GM19372 (cell line): ENCODE results near the gene SEC11A.
"Not testable (repeated sequence)": the region's sequence is repeated elsewhere in the genome, so short reads cannot be mapped to it uniquely, and the experiment has no call there.

ENCODE experiments used
- ATAC-seq: cut with Tn5 transposase; IDR thresholded peaks from one replicate; pipeline ENCODE4 v1.9.1; 2021; ENCODE audit warnings: mild to moderate bottlenecking, low read depth, moderate library complexity; ENCODE audit not compliant: unreplicated experiment

The SEC11A gene

GRCh38 chr15:84716036-84716732, at the start of gene SEC11A:
Gene SEC11A, minus strand, starts transcription at chr15:84716139. Its CDS starts 64 bp downstream, at chr15:84716075.
- ATAC-seq = peak; percentile 91

DNA sequence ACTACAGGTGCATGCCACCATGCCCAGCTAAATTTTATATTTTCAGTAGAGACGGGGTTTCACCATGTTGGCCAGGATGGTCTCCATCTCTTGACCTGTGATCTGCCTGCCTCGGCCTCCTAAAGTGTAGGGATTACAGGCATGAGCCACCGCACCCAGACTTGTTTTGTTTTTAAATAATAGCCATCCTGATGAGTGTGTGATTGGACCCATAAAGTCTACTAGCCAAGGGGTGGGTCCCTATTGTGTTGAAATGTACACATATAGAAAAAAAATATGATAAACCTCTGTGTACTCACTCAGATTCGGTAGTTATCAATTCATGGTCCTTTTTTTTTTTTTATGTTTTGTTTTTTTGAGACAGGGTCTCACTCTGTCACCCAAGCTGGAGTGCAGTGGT, 49.7 kb upstream of the SEC11A start:
- ATAC-seq = no peak

DNA sequence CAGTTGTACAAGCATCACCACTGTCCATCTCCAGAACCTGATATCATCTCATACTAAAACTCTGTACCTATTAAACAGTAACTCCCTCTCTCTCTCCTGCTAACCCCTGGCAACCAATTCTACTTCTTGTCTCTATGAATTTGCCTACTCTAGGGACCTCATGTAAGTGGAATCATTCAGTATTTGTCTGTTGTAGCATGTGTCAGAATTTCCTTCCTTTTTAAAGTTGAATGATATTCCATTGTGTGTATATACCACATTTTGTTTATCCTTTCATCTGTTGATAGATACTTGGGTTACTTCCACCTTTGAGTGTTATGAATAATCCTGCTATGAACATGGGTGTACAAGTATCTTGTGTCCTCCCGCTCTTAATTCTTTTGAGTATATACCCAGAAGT, 49.0 kb upstream of the SEC11A start:
- no peak for ATAC-seq

DNA sequence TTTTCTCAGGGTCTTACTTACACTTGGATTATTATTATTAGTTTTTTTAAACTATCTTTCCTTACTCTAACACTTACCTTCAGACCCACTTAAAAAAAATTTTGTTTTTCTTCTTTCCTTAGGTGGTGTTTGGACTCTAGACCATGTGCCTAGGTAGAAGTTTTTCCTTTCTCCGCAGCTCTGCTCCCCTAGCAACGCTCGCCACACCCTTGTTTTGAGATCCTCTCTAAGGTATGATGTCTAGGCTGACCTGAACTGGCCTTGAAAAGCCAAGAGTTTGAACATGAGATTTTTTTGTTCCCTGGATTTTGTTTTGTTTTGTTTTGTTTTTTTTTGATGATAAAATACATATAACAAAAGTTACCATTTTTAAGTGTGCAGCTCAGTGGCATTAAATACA, 48.6 kb upstream of the SEC11A start:
- no peak for ATAC-seq

GRCh38 chr15:84762840-84763572, 47.1 kb upstream of the SEC11A start:
- ATAC-seq = no peak

- ATAC-seq = no peak
Observed at GRCh38 chr15:84761607-84762131, 45.7 kb upstream of the SEC11A start.

DNA sequence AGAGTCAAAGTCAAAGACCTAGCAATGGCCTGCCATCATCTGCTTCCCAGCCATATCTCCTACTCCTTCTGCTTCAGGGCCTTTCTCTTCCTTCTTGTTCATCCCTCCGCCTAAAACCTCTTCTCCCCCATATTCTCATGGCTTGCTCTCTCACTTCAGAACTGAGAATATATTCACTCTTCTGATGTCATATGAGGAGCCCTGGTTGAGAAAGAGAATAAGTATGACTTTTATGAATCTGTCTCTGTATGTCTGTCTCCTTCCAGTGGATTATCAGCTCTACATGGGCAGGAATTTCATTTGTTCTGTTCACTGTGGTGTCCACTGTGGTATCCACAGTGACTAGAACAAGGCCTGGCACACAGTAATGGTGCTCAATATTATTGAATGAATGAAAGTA, 44.3 kb upstream of the SEC11A start:
- ATAC-seq = no peak

DNA sequence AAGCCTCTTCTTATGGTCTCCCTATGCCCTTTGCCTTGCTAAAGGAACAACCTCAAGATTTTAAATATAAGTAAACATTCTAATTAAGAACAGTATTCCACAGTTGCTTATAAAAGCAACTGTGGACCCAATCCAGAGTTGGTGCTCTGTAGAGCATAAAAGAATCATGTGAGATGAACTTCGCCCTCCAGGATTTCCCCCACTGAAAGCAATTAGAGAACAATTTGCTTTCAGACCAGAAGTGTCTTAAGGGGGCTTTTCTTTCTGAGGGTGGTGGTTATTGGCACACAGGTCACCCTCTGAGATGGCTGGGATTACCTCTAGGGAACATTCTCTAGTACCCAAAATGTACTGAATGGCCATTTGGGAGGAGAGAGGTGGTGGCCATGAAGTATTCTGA, 43.1 kb upstream of the SEC11A start:
- ATAC-seq = no peak

DNA sequence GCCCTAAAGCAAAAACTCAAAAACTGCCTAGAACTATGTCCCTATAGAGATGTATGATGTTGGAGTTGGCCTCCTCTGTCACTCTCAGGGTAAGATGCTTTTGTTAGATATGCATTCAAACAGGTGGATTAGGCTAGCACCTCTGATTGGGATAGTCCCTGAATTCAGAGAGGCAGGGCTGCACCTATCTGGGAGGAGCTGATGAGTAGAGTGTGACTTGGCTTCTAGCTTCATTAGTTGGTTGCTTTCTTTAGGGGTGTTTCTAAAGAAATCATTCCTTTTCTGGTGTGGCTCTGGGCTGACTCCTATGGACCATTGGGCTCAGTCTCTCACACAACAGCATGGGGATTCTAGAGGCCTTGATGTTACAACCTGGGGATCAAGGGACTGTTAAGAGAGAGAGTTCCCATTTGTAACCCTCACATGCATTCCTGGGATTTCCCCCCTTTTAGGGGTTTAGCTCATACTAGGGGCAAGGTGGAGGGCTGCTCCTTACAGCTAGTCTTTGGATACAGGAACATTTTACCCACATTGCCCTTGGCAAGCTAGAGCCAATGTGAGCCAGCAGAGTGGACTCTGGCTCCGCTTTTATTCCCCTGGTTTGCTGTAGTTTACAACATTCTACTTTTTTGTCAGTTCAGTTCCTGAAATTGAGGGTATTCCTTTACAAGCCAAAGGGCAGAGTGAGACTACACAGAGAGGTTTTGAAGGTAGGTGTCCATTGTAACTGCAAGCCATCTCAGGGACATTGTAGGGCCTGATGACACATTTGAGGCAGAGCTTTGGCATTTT, 40.0 kb upstream of the SEC11A start:
- ATAC-seq = no peak

DNA sequence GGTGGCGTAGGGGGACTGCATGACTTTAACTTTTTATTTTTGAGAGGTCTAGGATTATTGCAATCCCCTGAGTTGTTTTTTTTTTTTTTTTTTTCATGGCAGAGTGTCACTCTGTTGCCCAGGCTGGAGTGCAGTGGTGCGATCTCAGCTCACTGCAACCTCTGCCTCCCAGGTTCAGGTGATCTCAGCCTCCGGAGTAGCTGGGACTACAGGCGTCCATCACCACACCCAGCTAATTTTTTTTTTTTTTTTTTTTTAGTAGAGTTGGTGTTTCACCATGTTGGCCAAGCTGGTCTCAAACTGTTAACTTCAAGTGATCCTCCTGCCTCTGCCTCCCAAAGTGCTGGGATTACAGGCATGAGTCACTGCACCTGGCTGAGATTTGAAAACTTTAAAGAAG, 39.0 kb upstream of the SEC11A start:
- not testable (repeated sequence) for ATAC-seq

DNA sequence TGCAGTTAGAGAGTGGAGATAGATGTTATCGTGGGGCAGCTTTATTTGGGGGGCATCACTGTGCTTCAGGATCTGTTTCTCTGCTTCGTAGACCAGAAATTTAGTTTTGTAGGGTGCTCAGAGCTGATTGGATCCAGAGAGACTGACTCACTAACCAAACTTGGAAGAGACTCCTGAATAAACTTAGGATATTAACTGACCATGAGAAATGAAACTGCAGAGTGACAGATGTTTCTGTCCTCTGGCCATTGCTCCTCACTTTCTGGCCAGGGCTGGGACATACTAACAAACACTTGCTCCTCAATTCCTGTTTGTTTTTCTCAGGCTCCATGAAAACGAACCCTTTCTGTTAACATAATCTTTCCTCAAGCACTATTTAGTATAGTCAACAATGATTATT, 36.8 kb upstream of the SEC11A start:
- ATAC-seq = no peak

- ATAC-seq = no peak
Observed at GRCh38 chr15:84752195-84752594, 36.3 kb upstream of the SEC11A start.

GRCh38 chr15:84751721-84752120, 35.8 kb upstream of the SEC11A start:
- not testable (repeated sequence) for ATAC-seq

DNA sequence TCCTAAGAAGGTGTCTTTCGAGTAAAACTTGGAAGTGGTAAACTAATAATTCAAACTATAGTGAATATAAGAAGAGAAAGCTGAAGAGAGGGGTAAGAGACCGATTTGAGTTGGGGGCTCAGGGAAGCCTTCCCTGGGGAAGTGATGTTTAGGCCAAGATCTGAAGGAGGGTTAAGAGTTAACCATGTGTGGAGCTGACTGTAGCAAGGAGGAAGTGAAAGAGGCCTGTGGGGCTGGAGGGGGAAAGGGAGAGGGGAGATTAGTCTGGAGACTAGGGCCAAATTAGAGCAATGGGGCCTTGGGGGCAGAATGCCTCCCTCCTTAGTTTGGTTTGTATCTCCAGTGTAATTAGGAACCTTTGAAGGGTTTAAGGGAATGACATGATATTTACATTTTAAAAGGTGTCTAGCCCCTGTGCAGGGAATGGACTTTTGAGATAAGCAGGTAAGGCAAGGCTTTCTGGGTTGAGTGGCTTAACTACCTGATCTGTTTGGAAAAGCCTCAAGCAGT, 34.7 kb upstream of the SEC11A start:
- ATAC-seq = no peak

GRCh38 chr15:84749111-84749991, 33.4 kb upstream of the SEC11A start:
- ATAC-seq = no peak

- peak; percentile 56 for ATAC-seq
Observed at GRCh38 chr15:84748274-84749110, 32.6 kb upstream of the SEC11A start, which contains the start of gene ZNF592. Gene ZNF592, plus strand, starts transcription at chr15:84748592. Its CDS starts 34,084 bp downstream, at chr15:84782676.

GRCh38 chr15:84747416-84748273, 31.7 kb upstream of the SEC11A start:
- ATAC-seq = no peak

- no peak for ATAC-seq
Observed at GRCh38 chr15:84741121-84741520, 25.2 kb upstream of the SEC11A start.
